PC-3 (cell line): ENCODE measurements around the gene PDCD10.

ENCODE experiments used
- CTCF ChIP-seq: fragments of 300-600 bp; sonication (generic); conservative IDR thresholded peaks from 2 replicates; pipeline ENCODE4 v1.5.1; 2017; ENCODE audit warnings: antibody characterized with exemption, low read depth, mild to moderate bottlenecking, low read length
- EZH2 ChIP-seq: fragments of 300-600 bp; sonication (generic); IDR thresholded peaks from one replicate; pipeline ENCODE4 v1.6.1; 2017; ENCODE audit warnings: antibody characterized with exemption, mild to moderate bottlenecking, low read length; ENCODE audit not compliant: unreplicated experiment

GRCh38 chr3:167723872-167724271 is 10.8 kb downstream of the PDCD10 start:
- TF ChIP-seq CTCF = no peak
- TF ChIP-seq EZH2 = no peak
